Measurements from ENCODE around the gene RLN2. TPM values are rescaled to one million over a fixed set of nuclear protein-coding genes. Genes with fewer than 3 reads are reported as not detected.

RLN2 gene
- polyA plus RNA-seq, 3 donors: 3.0 to 4.2 (median 3.4) TPM

DNA sequence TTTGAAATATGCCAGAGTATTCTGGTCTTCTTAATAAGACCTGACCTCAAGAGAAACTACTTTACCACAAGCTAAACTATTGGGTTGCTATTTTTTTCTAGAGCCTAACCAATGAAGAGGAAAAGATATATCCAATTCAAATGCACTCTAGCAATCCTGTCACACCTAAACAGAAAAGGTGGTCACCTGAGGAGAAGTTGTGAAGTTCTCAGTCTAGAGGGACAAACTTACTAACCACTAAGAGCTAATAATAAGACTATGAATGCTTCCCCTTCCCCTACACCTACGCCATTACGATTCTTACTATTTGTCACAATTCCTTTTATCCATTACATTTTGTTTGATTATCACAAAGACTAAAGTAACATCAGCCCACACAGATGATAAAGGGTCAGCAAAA is 29.7 kb downstream of the RLN2 start:
- DNase-seq (ENCODE audit: low read depth in 3 of 3, low spot score in 2 of 3): no peak

DNA sequence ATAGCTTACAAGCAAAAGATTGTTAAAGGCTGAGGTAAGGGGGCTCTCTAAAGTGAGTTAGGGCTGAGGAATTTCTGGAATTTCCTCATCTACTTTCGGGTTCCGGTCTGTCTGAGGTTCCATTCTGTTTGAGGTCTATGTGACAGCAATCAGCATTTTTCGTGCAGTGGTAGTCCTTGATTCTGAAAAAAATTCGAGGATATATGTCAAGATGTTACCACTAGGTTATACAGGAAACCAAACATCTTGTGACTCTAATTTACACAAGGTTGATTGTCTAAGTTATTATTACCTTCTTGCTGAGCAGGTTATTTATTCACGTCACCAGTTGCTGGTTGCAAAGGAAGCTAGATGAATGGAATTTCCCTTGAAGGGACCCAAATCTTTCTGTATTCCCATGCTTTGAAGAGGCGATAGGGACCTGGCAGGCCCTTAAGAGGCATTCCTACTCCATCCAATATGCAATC is 35.2 kb downstream of the RLN2 start:
- DNase-seq (ENCODE audit: low read depth in 3 of 3, low spot score in 2 of 3): no peak

DNA sequence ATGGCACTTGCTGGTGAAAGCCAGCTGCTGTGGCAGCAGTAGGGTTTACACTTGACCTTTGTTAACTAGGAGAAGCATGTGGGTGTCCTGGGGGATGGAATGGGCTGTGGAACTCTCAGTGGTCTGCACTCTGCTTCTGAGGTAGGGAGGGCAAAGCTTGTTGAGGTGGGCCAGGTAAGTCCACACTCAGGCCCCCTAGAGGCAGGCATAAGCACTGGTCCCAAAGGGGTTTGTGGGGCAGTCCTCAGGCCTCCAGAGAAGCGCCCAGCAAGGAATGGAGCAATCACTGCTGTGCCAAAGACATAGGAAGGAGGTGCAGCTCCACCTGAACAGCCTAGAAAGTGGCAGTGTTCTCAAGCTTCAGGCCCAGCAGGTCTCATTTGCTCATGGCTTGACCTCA is 38.6 kb downstream of the RLN2 start:
- no peak for DNase-seq (ENCODE audit: low read depth in 3 of 3, low spot score in 2 of 3)

DNA sequence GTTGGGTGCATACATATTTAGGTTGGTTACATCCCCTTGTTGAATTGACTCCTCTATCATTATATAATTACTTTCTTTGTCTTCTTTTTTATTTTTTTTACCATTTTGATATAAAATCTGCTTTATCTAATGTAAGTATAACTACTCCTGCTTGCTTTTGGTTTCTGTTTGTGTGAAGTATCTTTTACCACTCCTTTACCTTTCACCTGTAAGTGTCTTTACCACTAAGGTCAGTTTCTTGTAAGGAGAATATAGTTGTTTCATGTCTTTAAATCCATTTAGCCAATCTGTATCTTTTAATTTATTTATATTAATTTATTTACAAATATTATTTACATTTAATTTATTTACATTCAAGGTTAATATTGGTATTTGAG is 40.3 kb downstream of the RLN2 start:
- DNase-seq (ENCODE audit: low read depth in 3 of 3, low spot score in 2 of 3): no peak

DNA sequence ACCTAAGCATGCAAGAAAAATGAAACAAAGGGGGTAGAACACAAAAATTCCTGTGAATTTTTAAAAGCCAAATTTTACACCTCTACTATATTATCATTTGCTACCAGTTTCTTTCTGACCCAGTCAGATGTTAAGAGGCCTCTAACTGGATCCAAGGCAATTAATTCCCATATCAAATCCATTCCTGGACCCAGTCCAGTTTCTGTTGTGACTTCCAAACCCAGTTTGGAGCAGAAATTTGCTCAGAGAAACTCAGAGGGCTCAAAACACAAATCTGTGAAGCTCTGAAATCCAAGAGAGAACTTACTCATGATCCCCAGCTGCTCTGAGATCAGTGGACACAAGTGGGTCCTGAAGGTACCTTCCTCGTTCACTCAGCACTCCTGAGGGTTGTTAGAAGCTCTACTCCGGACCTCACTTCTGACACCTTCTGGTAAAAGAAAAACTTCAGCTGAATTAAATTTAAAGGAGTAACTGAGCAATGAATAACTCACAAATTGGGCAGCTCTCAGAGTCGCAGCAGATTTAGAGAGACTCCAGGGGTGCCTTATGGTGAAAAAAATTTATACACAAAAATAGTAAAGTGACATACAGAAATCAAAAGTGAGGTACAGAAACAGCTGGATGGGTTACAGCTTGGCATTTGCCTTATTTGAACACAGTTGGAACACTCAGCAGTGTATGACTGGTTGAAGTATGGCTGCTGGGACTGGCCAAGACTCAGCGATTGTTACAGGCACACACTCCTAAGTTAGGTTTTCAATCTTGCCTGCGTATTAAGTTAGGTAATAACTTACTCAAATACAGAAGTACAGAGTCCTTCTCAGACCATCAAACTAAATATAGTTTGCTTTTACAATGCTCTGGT is 40.9 kb downstream of the RLN2 start:
- no peak for DNase-seq (ENCODE audit: low read depth in 3 of 3, low spot score in 2 of 3)

Other genes starting within 250 kb of the RLN2 start
- under 1 TPM; 0.19 to 0.24 (median 0.21) TPM for gene INSL6, start 119.1 kb downstream of the RLN2 start, polyA plus RNA-seq (ENCODE audit: insufficient read length in 3 of 3)
- not detected for gene INSL4, start 73.3 kb downstream of the RLN2 start, polyA plus RNA-seq (ENCODE audit: insufficient read length in 3 of 3)
- gene RLN1, start 35.2 kb upstream of the RLN2 start, polyA plus RNA-seq (ENCODE audit: insufficient read length in 3 of 3): under 1 TPM; 0.24 to 0.86 (median 0.47) TPM
- gene PLGRKT, start 133.2 kb upstream of the RLN2 start, polyA plus RNA-seq (ENCODE audit: insufficient read length in 3 of 3): 10 to 100 TPM; 34.6 to 44.6 (median 38.4) TPM
- gene CD274, start 145.8 kb upstream of the RLN2 start, polyA plus RNA-seq (ENCODE audit: insufficient read length in 3 of 3): 1 to 10 TPM in 1 of 3 donors, under 1 TPM in 2; 0.71 to 1.1 (median 0.90) TPM
- gene PDCD1LG2, start 205.8 kb upstream of the RLN2 start, polyA plus RNA-seq (ENCODE audit: insufficient read length in 3 of 3): under 1 TPM in 2 of 3 donors, not detected in 1; 0.10 to 0.13 TPM

All from right renal cortex interstitium (tissue), 3 donors.